CD4-positive, alpha-beta T cell (primary cell): ENCODE data around the gene FMNL3. TPM values are rescaled to one million over a fixed set of nuclear protein-coding genes. Genes with fewer than 3 reads are reported as not detected.
"Not testable (repeated sequence)": the region's sequence is repeated elsewhere in the genome, so short reads cannot be mapped to it uniquely, and the experiment has no call there.

Experiments used
- ATAC-seq: fragments of 200-7000 bp; cut with Tn5 transposase; one replicate; pipeline ENCODE4 v1.10.0; 2022; ENCODE audit warnings: mild to moderate bottlenecking; ENCODE audit not compliant: poor library complexity
- CTCF ChIA-PET: fragments of 350-600 bp; sonication (Branson Sonifier 250); formaldehyde crosslinking; loops from one replicate; lab custom pipeline; 2021; ENCODE audit warnings: antibody characterized with exemption, inconsistent platforms; lab: Charles Lee
- POLR2A ChIA-PET: fragments of 350-600 bp; sonication (Branson Sonifier 250); formaldehyde crosslinking; loops from one replicate; lab custom pipeline; 2021; ENCODE audit warnings: antibody characterized with exemption, inconsistent platforms; lab: Charles Lee
- DNase-seq, 14 experiments: peaks; one replicate each; pipeline ENCODE4 v3.0.0-alpha.2; 2013 to 2020; ENCODE audit warnings: mixed read lengths in 2 of 14
- H3K27ac ChIP-seq, 2 donors: one replicate each; pipeline versions ENCODE4 v1.5.1 to v1.7.0; 2013; ENCODE audit warnings: low read length in 2 of 2, low read depth in 1 of 2, mild to moderate bottlenecking in 1 of 2
- H3K27me3 ChIP-seq, 2 experiments: 1 replicate in 1 of 2; 2 replicates in 1 of 2; pipeline versions ENCODE4 v1.6.1 to v1.7.0; 2013; ENCODE audit warnings: low read length in 2 of 2, control low read depth in 1 of 2, mild to moderate bottlenecking in 1 of 2, moderate library complexity in 1 of 2; ENCODE audit not compliant: insufficient read depth in 2 of 2, control insufficient read depth in 1 of 2
- H3K36me3 ChIP-seq: one replicate; pipeline ENCODE4 v1.6.1; 2013; ENCODE audit warnings: low read length, control low read depth; ENCODE audit not compliant: insufficient read depth
- H3K4me1 ChIP-seq: one replicate; pipeline ENCODE4 v1.6.1; 2013; ENCODE audit warnings: low read length, control low read depth; ENCODE audit not compliant: insufficient read depth
- H3K4me3 ChIP-seq: one replicate; pipeline ENCODE4 v1.5.1; 2013; ENCODE audit warnings: mild to moderate bottlenecking, low read length, moderate library complexity
- H3K9me3 ChIP-seq, 2 experiments: 1 replicate in 1 of 2; 2 replicates in 1 of 2; pipeline versions ENCODE4 v1.6.1 to v1.7.0; 2013; ENCODE audit warnings: low read length in 2 of 2, mild to moderate bottlenecking in 2 of 2, control low read depth in 1 of 2, moderate library complexity in 1 of 2; ENCODE audit not compliant: control insufficient read depth in 1 of 2, insufficient read depth in 1 of 2
- H3K27ac Mint-ChIP-seq: one replicate; pipeline ENCODE4 v1.8.0; 2020; ENCODE audit warnings: mixed read lengths
- H3K27me3 Mint-ChIP-seq: one replicate; pipeline ENCODE4 v1.8.0; 2021; ENCODE audit warnings: mixed read lengths
- H3K36me3 Mint-ChIP-seq: one replicate; pipeline ENCODE4 v1.8.0; 2021; ENCODE audit warnings: low read depth, mixed read lengths
- H3K4me1 Mint-ChIP-seq: one replicate; pipeline ENCODE4 v1.8.0; 2021; ENCODE audit warnings: low read depth, mixed read lengths
- H3K4me3 Mint-ChIP-seq: one replicate; pipeline ENCODE4 v1.8.0; 2020; ENCODE audit warnings: mild to moderate bottlenecking, mixed read lengths
- H3K9me3 Mint-ChIP-seq: one replicate; pipeline ENCODE4 v1.8.0; 2020; ENCODE audit warnings: mixed read lengths
- CTCF ChIP-seq: fragments of 200-600 bp; IDR thresholded peaks from one replicate; pipeline ENCODE4 v1.8.0; 2022; ENCODE audit warnings: antibody characterized with exemption, mild to moderate bottlenecking
- intact Hi-C, 2 experiments: fragments of 100-400 bp; cut with DNase I in 1 of 2; cut with micrococcal nuclease in 1 of 2; formaldehyde crosslinking; loops; one replicate each; pipeline versions ENCODE4 v1.15.1 to v1.9.0; 2023 to 2025; cut with DNase I, micrococcal nuclease
- total RNA-seq, 174 experiments: library from RNA in 2 of 174; stranded (reverse) in 2 of 174; gene quantifications; one replicate each; pipeline ENCODE4 v1.2.3 and lab custom pipeline; 2021 to 2026

The FMNL3 gene
- total RNA-seq, 2 experiments from 2014 or later = 33.3 to 34.8 TPM

- Histone ChIP-seq H3K36me3 (no peaks in the 10 kb centered on the region), H3K9me3 (peaks cover 0 to 16% of the 10 kb centered on the region in 2 experiments), H3K4me1 (no peaks in the 10 kb centered on the region), H3K27ac (no peak overlapping the region), H3K4me3 (no peak overlapping the region), H3K27me3 (no peaks in the 10 kb centered on the region)
- Mint-ChIP-seq H3K27me3 (peaks cover 18% of the 10 kb centered on the region), H3K9me3 (no peaks in the 10 kb centered on the region), H3K27ac (no peak overlapping the region), H3K36me3 (no peaks in the 10 kb centered on the region), H3K4me1 (no peaks in the 10 kb centered on the region), H3K4me3 (no peak overlapping the region)
- no peak for TF ChIP-seq CTCF
- DNase-seq (no peak), ATAC-seq (no peak)
- intact Hi-C loops = loop anchor here in 1 of 2 experiments (5.0 kb wide), 1 partner anchor 33 kb away; no protein-coding TSS in a partner anchor
- POLR2A ChIA-PET = no interaction called here
- CTCF ChIA-PET = no interaction called here
These were observed 91.5 kb downstream of the FMNL3 start for GRCh38 chr12:49615725-49616124.

GRCh38 chr12:49612210-49612609 lies 95.0 kb downstream of the FMNL3 start:
- no peak for TF ChIP-seq CTCF
- Mint-ChIP-seq H3K9me3 (no peaks in the 10 kb centered on the region), H3K27ac (no peak overlapping the region), H3K27me3 (peaks cover 17% of the 10 kb centered on the region), H3K4me3 (no peak overlapping the region), H3K36me3 (no peaks in the 10 kb centered on the region), H3K4me1 (no peaks in the 10 kb centered on the region)
- H3K9me3 ChIP-seq = peaks cover 0 to 21% of the 10 kb centered on the region in 2 experiments
- no peak for DNase-seq
- H3K4me3 ChIP-seq = no peak overlapping the region
- no peak overlapping the region for H3K27ac ChIP-seq
- no peaks in the 10 kb centered on the region for H3K4me1 ChIP-seq
- ChIA-PET CTCF (interaction anchor here (0.8 kb wide), 1 partner anchor 32 kb away, joined by 3 read pairs; no protein-coding TSS in a partner anchor), POLR2A (interaction anchor here (1.4 kb wide), 1 partner anchor 11 kb away, joined by 4 read pairs; the partner anchor contains the start of gene PRPF40B)
- no peaks in the 10 kb centered on the region for H3K27me3 ChIP-seq
- no peaks in the 10 kb centered on the region for H3K36me3 ChIP-seq
- intact Hi-C loops = no loop called here
- ATAC-seq = no peak

GRCh38 chr12:49610785-49611184 lies 96.4 kb downstream of the FMNL3 start:
- POLR2A ChIA-PET, intact Hi-C loops, ATAC-seq, H3K9me3 Mint-ChIP-seq, CTCF ChIA-PET, H3K27ac Mint-ChIP-seq, DNase-seq, H3K4me1 ChIP-seq, H3K36me3 Mint-ChIP-seq, H3K36me3 ChIP-seq, H3K4me1 Mint-ChIP-seq, H3K4me3 Mint-ChIP-seq, H3K27me3 ChIP-seq, H3K4me3 ChIP-seq, H3K27ac ChIP-seq: not testable (repeated sequence)
- peaks cover 17% of the 10 kb centered on the region for H3K27me3 Mint-ChIP-seq
- peaks cover 0 to 18% of the 10 kb centered on the region in 2 experiments for H3K9me3 ChIP-seq

- no peaks in the 10 kb centered on the region for H3K4me1 ChIP-seq
- Mint-ChIP-seq H3K27me3 (peaks cover 17% of the 10 kb centered on the region), H3K9me3 (no peaks in the 10 kb centered on the region), H3K4me1 (no peaks in the 10 kb centered on the region), H3K36me3 (no peaks in the 10 kb centered on the region), H3K27ac (no peak overlapping the region), H3K4me3 (no peak overlapping the region)
- H3K9me3 ChIP-seq = peaks cover 0 to 14% of the 10 kb centered on the region in 2 experiments
- CTCF ChIA-PET = no interaction called here
- no peak for TF ChIP-seq CTCF
- POLR2A ChIA-PET = no interaction called here
- H3K4me3 ChIP-seq = no peak overlapping the region
- no peak for ATAC-seq
- DNase-seq = no peak
- intact Hi-C loops = no loop called here
- H3K36me3 ChIP-seq = no peaks in the 10 kb centered on the region
- H3K27ac ChIP-seq = no peak overlapping the region
- no peaks in the 10 kb centered on the region for H3K27me3 ChIP-seq
These were observed 97.4 kb downstream of the FMNL3 start for GRCh38 chr12:49609875-49610154.
